HG03432 (cell line): ENCODE results near the gene NRXN2.

Experiments used
- ATAC-seq: cut with Tn5 transposase; IDR thresholded peaks from one replicate; pipeline ENCODE4 v1.9.1; 2021; ENCODE audit warnings: mild to moderate bottlenecking, moderate library complexity; ENCODE audit not compliant: unreplicated experiment

NRXN2 gene

DNA sequence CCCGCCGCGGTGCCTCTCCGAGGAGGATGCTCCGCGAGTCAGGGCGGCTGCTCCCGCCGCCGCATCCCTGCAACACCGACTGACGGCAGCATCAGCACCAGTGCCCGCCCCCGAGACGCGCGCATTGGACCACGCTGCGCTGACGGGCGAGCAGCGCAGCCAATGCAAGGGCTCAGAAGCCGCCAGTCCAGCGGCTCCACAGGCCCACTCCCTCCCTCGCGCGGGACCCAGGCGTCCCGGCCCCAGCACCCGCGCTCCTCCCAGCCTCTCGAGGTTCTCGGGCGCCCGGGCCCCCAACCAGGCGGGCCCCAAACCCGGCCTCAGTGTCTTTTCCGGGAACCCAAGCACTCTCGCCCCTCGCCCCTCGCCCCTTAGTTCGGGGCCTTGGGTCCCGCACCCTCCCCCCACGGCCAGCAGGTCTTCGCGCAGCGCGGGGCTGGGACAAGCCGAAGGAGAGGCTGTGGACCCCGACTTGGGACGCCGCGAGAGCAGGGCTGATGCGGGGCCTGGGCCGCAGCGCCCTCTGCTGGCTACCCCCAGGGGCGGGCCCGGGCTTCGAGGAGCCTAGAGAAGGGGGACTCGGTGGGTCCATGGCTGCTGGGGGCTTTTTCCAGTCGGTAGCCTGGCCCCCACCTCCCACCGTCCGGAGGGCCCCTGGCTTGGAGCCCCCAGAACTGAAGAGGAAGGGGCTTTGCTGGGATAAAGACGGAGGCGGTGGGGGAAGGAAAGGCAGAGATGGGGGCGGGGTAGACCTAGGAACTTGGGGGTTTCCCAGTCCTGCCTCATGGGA, at the start of gene NRXN2:
TSS of gene NRXN2 (minus strand) at position 81 of the 790 bp plus-strand sequence. CDS start 9,498 bp downstream, outside the sequence.
- peak; percentile 81 for ATAC-seq

DNA sequence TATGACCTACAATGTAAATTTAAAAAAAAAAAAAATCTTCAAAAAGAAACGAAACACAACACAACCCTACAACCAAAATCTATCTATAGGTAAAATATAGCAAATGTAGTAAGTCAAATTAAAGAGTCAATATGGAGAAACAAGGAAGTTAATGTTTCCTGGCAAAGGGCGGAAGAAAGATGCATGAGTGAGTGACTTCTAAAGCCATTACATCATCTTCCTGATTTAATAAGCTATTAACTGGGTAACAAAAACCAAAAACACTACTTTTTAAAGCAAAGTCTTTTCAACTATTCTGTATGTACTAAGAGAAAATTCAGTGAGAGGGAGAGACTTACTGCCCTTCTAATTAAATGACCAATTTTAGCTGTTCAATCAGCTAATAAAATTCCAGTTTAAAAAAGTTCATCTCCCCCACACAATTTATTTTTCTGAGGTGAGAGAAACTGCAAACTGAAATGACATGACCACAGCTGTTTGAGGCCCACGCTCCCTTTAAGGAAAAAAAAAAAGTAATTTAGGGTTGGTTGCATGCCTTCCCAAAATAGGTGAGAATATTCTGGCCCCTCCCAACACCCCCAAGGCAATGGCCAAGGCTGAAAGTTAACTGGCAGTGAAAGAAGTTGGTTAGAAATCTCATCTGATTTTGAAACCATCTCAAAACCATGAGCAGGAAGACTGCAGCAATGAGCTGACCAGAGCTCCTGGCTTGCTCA, 49.5 kb upstream of the NRXN2 start:
- no peak for ATAC-seq

DNA sequence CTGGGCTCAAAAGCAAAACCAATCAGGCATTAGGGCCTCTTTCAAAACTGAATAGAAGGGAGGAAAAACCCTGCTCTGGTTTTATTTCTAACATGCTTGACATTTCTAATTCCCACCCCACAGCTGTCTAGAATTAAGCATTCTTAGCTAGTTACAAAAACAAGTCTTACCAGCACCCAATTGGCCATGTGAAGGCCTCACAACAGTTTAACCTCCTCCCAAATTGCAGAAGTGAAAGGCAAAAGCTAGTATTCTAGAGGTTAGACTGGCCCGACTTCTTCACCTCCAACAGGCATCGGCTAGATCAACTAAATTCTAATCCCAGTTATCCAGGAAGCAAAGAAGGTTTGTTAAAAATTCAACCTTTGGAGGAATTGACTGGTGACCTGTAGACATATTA, 48.9 kb upstream of the NRXN2 start:
- no peak for ATAC-seq

DNA sequence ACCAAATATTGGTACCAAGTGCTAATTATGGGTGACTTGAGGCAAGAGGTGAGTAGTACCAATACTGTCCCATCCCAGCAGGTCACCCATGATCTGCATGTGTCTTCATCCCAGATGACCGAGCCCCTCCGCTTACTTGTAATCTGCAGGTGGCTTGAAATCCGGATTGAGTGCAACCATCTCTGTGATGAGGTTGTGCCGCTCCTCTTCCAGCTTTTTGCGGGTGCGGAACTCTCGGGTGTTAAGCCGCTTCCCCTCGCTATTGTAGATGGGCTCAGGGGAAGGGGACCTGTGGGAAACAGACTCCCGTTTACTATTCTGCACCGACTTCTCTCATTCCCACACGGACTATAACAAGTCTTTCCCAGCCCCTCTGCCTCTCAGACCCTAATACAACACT, 47.1 kb upstream of the NRXN2 start:
- ATAC-seq: no peak

DNA sequence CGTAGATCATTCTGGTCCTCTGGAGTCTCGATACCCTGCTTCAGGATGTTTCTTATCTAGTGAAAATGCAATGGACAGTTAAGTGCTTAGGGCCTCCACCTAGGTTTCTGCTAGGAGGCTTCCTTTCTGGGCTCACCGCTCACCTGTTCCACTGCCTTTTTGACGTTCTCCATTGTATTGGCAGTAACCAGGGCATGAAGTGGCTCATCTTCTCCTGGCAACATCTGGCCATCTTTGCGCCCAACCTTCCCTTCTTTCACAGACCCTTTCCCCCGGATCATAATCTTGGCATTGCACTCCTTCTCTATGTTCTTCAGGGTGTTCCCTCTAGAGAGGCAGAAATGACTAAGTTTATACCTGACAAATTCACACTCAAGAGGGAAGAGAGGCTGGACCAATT, 46.3 kb upstream of the NRXN2 start:
- ATAC-seq: no peak

DNA sequence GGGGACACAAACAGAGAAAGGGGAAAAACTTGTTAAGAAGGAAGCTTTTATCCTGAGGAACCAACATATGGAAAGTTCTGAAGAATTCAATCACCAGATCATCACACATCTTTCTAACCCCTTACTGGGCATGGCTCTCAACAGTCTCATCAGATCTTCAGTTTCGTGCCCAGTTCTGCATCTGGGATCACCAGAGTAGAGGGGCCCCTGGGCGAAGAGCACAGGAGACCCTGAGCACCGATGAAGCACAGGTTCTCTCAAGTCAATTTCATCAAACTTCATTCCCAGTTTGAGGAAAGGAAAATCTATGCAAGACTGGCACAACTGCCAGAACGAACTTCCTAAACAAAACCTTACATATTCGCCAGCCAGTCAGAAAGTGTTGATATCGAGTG, 45.3 kb upstream of the NRXN2 start:
- ATAC-seq: no peak

DNA sequence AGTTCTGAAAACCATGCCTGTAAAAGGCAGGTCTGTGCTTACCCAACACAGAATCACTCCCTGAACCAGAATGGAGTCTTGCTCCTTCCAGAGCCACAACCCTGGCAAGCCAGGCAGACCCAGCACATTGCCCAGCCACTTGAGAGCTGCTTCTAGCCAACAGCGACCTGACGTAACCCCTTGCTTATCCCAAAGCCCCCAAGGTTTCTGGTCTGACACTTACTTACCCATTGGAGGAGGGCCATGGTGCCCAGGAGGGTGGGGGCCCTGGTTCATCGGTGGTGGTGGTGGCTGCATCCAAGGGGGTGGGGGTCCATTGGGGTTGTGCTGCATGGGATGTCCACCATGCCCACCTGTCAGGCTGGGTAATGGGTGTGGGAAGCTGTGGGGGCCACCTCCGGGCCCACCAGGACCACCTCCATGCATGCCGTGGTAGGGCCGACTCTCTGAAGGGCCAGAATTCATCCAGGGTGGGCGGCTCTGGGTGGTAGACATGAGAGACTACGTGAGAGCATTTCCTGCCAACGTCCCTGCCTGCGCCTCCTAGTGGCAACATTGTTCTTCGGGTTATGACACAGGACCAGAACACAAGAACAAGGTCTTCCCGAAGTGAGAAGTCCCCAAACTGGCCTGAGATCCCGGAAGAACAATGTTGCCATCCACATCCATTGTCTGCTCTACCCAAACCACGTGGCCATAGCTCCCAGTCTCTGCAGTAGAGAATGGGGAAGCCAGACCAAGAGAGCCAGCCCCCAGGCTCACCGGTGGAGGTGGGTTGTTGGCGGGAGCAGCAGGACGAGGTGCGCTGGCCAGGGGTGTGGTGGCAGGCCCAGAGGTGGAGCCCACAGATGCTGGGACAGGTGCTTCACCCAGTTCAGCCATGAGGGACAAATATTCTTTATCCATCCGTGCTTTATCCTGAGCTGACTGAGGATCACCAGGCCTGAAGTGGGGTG, 44.6 kb upstream of the NRXN2 start:
- ATAC-seq: no peak

DNA sequence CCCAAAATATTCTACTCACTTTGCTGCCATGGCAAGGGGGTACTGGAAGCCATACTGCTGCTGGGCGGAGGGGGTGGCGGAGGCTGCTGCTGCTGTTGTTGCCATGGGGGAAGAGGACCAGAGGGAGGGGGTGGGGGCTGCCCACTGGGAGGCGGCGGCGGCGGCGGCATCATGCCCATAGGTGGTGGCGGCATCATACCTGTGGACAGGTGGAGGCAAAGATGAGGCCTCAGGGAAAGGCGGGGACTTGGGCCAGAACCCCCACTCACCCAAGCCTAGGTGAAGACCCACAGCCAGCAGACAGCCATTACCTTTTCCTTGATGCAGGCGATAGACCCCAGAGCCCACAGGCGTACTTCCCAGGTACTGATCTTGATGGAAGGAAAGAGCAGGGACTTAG, 43.9 kb upstream of the NRXN2 start:
- no peak for ATAC-seq

DNA sequence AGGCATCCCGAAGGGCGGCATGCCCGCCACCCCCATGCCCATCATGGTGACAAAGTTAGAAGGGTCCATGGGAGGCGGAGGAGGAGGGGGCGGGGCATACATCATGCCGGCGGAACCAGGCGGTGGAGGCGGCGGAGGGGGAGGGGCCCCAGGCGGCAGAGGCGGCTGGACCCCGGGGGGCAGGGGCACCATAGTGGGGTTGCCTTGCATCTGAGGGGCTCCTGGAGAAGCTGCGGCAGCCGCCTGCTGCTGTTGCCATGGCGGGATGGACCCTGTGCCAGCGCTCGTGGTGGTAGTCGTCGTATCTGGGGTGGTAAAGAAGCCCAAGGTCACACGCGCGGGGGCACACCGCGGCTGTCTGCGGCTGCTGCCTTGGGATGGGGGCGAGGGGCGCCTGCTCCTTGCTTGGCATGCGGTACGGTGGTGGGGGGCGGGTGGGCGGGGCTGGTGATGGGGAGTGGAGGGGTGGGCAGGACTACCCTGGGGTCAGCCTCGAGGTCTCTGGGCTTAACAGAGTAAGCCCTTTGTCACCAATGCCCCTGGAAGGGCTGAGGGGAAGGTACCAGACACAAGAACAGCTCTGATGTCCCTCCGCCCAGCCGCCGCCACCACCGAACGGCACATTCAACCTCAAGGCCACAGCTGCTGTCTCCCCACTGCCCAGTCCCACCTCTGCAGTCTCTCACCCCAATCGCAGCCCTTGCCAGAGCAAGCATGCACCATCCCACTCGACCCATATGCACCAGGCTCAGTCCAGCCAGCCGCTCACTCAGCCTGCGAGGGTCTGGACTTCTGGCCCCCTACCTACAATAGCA, 43.1 kb upstream of the NRXN2 start:
- ATAC-seq: no peak

DNA sequence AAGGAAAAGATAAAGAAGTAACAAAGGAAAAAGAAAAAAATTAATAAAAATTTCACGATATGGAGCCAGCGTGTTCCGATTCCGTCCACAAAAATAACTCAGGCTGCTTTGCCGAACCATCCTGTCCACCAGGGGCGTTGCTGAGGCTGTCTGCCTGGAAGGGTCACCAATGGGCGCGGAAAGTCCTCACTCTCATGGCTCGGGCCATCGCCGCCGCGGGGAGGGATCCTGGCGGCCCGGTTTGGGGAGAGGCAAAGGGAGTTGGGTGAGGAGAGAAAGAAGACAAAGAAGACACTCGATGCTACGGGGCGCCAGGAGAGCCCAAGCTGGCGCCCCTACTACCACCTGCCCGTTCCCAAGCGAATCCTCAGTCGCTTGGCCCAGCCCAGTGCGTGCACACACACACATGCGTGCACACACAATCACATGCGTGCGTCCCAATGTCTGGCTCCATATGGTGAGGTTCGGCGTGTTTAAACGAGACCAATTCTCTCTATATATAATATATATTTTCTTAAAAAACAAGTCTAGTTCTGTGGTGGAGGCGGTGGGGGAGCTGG, 42.4 kb upstream of the NRXN2 start:
- no peak for ATAC-seq

DNA sequence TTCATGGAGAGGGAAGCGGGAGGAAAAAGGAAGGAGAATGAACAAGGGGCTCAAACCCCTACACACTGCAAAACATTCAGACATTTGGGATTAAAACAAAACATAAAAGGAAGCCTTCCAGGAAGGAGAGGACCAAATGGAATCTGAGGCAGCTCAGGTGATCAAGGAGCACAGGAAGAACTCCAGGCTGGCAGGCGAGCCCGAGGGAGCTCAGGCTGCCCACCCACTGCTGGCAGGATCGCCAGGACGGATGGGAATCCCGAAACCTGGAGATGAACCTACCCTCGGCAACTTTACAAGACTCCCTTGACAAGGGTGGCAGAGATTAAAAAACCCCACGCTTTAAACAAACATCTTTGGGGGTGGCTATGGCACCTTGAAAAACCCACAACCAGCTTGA, 41.8 kb upstream of the NRXN2 start:
- no peak for ATAC-seq

DNA sequence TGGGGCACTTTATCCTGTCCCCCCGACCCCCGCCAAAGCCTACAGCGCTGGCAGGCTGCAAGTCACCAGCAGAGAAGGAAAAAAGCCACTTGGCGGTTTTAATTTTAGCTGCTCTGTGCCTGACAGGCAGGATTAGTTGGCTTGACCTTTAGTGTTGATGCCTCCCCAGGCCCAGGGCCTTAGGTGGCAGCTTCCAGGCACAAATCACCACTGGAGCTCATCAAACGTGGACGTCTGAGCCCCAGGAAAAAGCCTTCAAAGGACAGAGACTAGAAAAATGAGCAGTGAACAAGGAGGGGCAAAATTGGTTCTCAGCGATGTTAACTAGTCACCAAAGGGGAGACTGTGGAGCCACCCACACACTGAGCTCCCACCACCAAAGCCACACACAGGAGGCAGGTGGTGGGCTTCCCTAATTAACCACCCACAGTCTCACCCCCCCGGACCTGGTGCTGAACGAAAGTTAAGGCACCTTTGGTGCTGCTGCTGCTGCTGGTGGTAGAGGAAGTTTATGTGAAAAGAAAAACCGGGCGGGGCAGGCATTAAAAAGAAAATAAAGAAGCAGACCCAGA, 41.1 kb upstream of the NRXN2 start:
- no peak for ATAC-seq

DNA sequence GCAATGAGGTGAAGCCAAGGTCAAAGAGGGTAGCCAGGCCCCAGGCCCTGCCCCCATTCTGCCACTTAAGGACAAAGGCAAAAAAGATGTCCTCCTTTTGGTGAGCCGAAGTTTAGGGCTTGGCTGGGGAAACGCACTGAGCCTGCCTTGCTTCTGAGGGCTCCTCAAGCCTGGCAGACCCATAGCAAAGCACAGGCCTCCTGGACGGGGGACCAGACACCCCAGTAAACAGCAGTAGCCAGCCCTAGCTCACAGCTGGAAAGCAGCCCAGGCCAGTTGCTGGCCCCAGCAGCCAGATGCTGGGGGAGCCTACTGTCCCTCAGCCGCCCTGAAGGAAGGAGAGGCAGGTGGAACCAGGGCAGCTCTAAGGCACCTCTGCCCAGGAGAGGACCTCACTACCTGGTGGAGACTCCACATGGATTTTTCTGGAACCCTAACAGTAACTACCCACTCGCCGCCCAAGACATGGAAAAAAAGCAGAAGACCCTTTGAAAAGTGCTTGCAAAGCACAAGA, 40.6 kb upstream of the NRXN2 start:
- no peak for ATAC-seq

DNA sequence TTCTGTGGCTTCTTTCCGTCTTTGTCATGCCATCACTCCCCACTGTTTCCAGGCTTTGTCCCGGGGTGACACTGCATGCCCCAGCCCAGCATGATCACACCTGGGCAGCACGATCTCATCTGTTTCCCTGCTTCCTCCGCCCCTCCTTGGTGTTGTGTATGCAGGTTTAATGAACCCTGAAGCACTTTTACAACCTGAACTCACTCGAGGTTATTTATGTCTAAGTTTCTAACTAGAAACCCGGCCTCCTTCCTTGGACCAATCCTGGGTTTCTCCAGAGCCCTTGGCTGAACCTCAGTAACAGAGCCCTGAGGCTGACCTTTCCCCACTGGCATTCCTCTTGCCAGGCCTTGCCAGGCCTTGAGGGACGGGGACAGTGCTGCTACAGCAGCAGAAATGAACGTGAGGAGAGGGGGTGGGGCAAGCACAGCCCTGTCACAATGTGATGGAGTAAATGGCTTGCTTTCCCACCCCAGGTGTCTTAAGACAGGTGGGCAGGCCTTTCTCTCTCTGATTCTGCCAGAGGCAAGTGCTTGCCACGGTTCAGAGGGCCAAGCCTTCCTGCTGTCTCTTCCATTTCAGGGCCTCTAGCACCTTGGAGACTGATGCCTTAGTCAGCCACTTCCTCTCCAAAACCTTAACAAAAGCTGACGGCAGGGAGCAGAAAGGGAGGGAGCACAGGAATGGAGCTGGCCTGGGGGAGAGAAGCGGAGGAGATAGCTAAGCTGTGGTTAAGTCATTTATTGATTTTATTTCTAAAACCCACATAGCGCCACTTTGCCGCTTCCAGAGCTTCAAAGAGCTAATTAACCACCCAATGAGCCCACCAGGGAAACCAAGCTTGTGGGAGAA, 39.9 kb upstream of the NRXN2 start:
- ATAC-seq: no peak

DNA sequence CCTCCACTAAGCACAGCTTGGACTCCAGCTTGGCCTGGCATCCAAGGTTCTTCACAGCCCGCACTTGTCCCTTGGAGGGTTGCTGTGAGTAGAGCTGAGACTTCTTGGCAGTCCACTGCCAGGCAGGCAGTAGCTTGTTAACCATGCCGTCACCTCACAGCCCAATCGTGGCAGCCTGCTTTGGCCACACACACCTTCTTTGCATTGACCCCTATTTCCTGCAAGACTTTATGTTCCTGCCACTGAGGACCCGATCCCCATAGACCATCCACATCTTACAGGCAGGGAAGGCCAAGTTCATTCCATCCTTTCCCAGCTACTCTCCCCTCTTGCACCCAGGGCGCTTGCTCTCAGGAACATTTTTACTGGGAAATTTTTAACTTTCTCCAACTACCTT, 39.3 kb upstream of the NRXN2 start:
- no peak for ATAC-seq

DNA sequence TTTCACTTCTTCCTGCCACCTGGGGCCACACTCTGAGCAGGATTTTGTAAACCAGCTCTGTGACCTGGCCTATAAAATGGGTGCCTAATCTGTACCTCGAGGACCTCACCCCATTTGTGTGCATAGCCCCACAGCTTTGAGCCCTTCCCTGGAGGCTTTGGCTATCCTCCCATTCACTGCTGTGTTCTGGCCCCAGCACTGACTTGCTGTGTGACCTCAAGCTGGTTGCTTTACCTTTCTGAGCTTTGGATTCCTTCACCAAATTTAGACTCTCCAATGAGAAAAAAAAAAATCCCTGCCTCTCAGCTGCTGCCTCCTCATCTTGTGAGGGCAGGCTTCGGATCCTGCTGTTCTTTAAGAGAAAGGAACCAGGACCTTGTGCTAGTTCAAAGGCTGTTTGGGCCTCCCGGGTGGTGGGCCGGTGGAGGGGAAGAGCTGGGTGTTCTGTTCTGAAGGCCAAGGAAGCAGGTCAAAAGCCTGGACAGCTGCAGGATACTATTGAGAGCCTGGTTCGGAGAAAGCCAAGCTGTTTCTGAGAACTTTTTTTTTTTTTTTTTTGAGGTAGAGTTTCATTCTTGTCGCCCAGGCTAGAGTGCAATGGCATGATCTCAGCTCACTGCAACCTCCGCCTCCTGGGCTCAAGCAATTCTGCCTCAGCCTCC, 37.9 kb upstream of the NRXN2 start:
- no peak for ATAC-seq

DNA sequence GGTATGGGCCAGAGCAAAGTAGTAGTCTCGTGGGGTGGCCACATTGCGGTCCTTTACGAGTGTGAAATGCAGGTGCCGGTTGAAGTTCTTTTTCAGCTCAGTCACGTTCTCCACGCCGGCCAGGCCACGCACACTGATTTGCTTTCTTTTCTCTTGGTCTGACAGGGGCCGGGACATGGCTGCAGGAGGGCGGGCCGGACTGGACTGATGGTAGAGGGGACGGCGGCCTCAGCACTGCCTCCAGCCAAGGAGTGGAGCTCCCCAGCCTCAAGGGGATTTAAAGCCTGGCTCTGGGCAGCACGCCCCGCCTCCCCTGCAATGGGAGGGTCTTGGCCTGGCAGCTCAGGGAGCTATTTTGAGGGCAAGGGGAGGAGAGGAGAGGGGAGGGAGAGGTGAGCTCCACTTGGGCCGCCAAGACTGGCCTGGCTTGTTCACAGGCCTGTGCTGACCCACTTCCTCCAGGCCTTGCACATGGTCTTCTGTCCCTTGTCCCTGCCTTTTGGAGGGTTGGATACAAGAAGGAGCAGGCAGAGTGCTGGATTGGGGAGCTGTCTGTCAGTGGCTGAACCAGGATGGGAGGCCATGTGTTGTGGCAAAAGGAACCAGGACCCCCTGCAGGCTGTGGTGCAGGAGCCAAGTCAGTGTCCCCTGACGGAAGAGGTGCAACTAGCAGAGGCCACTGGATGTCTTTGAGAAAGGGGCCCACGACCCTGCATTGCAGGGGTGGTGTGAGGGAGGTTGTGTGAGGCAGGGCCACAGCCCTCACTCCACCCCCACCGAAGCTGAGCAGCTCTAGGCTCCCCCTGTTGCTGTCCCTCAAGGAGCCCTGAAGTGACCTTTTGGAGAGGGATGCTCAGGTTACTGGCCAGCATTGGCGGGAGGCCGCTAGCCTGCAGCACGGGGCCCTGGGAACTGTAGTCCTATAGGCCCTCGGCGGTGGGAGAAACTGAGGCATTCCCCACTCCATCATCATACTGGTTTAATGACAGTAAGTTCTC, 37.0 kb upstream of the NRXN2 start, which contains the start of gene PYGM:
TSS of gene PYGM (minus strand) at position 253 of the 998 bp plus-strand sequence. CDS start at position 177, 76 bp downstream.
- ATAC-seq: no peak
